HG02943 (cell line): ENCODE data around the gene USP46.

Experiments
- ATAC-seq: cut with Tn5 transposase; IDR thresholded peaks from one replicate; pipeline ENCODE4 v1.9.1; 2021; ENCODE audit warnings: mild to moderate bottlenecking, low read depth, moderate library complexity; ENCODE audit not compliant: unreplicated experiment

USP46 gene

GRCh38 chr4:52576961-52577623 is 82.0 kb downstream of the USP46 start:
- ATAC-seq: no peak

GRCh38 chr4:52576326-52576725 is 82.8 kb downstream of the USP46 start:
- ATAC-seq: no peak

- no peak for ATAC-seq
These were observed 83.7 kb downstream of the USP46 start for GRCh38 chr4:52575406-52575805.

GRCh38 chr4:52574036-52574435 is 85.1 kb downstream of the USP46 start:
- no peak for ATAC-seq

GRCh38 chr4:52573551-52573950 is 85.5 kb downstream of the USP46 start:
- no peak for ATAC-seq

- no peak for ATAC-seq
These were observed 86.1 kb downstream of the USP46 start for GRCh38 chr4:52572936-52573485.

- no peak for ATAC-seq
These were observed 90.8 kb downstream of the USP46 start for GRCh38 chr4:52568351-52568750.

- no peak for ATAC-seq
These were observed 92.7 kb downstream of the USP46 start for GRCh38 chr4:52566136-52567031.

GRCh38 chr4:52560844-52561280 is 98.2 kb downstream of the USP46 start:
- ATAC-seq: no peak

- no peak for ATAC-seq
These were observed 103.8 kb downstream of the USP46 start for GRCh38 chr4:52555356-52555716.

GRCh38 chr4:52554612-52555355 is 104.3 kb downstream of the USP46 start:
- no peak for ATAC-seq

- no peak for ATAC-seq
These were observed 106.3 kb downstream of the USP46 start for GRCh38 chr4:52552778-52553177.

- ATAC-seq: no peak
These were observed 107.6 kb downstream of the USP46 start for GRCh38 chr4:52551487-52551886.

GRCh38 chr4:52550186-52550585 is 108.9 kb downstream of the USP46 start:
- ATAC-seq: no peak

- no peak for ATAC-seq
These were observed 110.1 kb downstream of the USP46 start for GRCh38 chr4:52548818-52549570.

- no peak for ATAC-seq
These were observed 112.7 kb downstream of the USP46 start for GRCh38 chr4:52546449-52546848.

- ATAC-seq: no peak
These were observed 113.7 kb downstream of the USP46 start for GRCh38 chr4:52545099-52546069.
